GM19035 (cell line): ENCODE measurements around the gene SUSD5.

Source experiments
- ATAC-seq: cut with Tn5 transposase; IDR thresholded peaks from one replicate; pipeline ENCODE4 v1.9.1; 2021; ENCODE audit not compliant: unreplicated experiment

SUSD5 gene

GRCh38 chr3:33218446-33219174, at the start of gene SUSD5:
Gene SUSD5 (minus strand): TSS chr3:33218810. CDS start chr3:33218797, 13 bp downstream.
- no peak for ATAC-seq

GRCh38 chr3:33260104-33260503, 41.5 kb upstream of the SUSD5 start:
- no peak for ATAC-seq

- ATAC-seq = no peak
Observed at GRCh38 chr3:33256249-33256648, 37.6 kb upstream of the SUSD5 start.

- no peak for ATAC-seq
Observed at GRCh38 chr3:33250712-33251111, 32.1 kb upstream of the SUSD5 start.

GRCh38 chr3:33246786-33247185, 28.2 kb upstream of the SUSD5 start:
- no peak for ATAC-seq

GRCh38 chr3:33240261-33240660, 21.7 kb upstream of the SUSD5 start:
- no peak for ATAC-seq

GRCh38 chr3:33238923-33239322, 20.3 kb upstream of the SUSD5 start:
- no peak for ATAC-seq

GRCh38 chr3:33237439-33237838, 18.8 kb upstream of the SUSD5 start:
- ATAC-seq = no peak

- no peak for ATAC-seq
Observed at GRCh38 chr3:33236005-33236404, 17.4 kb upstream of the SUSD5 start.

- ATAC-seq = no peak
Observed at GRCh38 chr3:33233884-33234283, 15.3 kb upstream of the SUSD5 start.

- no peak for ATAC-seq
Observed at GRCh38 chr3:33231756-33232465, 13.3 kb upstream of the SUSD5 start.

GRCh38 chr3:33229947-33230346, 11.3 kb upstream of the SUSD5 start:
- no peak for ATAC-seq

GRCh38 chr3:33229066-33229465, 10.5 kb upstream of the SUSD5 start:
- ATAC-seq = no peak

- ATAC-seq = no peak
Observed at GRCh38 chr3:33221241-33221640, 2.6 kb upstream of the SUSD5 start.

- ATAC-seq = no peak
Observed at GRCh38 chr3:33219175-33219487, 521 bp upstream of the SUSD5 start.

- ATAC-seq = no peak
Observed at GRCh38 chr3:33217866-33218445, 654 bp downstream of the SUSD5 start.

- no peak for ATAC-seq
Observed at GRCh38 chr3:33215739-33216138, 2.9 kb downstream of the SUSD5 start.

- ATAC-seq = no peak
Observed at GRCh38 chr3:33212406-33212805, 6.2 kb downstream of the SUSD5 start.

GRCh38 chr3:33211444-33211843, 7.2 kb downstream of the SUSD5 start:
- ATAC-seq = no peak

GRCh38 chr3:33209357-33209756, 9.3 kb downstream of the SUSD5 start:
- ATAC-seq = no peak

GRCh38 chr3:33202711-33203457, 15.7 kb downstream of the SUSD5 start:
- no peak for ATAC-seq

- no peak for ATAC-seq
Observed at GRCh38 chr3:33201195-33201594, 17.4 kb downstream of the SUSD5 start.
